NCI-H2227 treated with DMSO at 0.1 percent for 48 hours (cell line): ENCODE measurements around the gene DEGS1.

Source experiments
- DNase-seq: peaks from one replicate; lab custom pipeline; 2025; lab: John Stamatoyannopoulos, UW

The DEGS1 gene

DNA sequence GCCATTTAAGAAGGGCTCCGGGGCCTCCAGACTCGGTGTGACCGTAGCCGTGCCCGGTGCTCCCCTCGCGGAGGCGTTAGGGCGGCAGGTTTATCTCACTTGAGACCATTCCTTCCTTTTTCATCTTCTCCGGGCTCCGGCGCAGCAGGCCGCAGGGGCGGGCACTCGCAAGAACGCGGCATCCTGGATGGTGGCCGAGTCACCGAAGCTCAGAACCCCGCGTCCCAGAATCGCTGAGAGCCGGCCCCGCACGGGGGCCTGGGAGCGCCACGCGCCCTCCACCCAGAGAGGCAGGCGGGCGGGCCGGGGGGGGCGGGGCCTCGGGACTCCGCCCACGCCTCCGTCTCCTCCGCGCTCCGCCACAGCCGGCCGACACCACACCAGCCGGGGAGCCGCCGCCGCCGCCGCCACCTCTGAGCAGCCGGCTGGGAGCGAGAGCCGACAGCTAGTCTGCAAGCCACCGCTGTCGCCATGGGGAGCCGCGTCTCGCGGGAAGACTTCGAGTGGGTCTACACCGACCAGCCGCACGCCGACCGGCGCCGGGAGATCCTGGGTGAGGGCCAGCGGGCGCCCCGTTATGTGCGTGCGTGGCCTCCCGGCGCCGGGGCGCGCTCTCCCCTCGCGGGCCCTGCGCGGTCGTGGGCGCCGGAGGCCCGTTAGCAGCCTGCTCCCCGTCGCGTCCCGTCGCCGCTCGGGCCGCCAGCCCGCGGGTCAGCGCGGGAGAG, at the start of gene DEGS1:
Gene DEGS1 (plus strand): TSS at position 375 of the 725 bp plus-strand sequence. CDS start 97 bp downstream, at position 472.
- peak; percentile 91 for DNase-seq

DNA sequence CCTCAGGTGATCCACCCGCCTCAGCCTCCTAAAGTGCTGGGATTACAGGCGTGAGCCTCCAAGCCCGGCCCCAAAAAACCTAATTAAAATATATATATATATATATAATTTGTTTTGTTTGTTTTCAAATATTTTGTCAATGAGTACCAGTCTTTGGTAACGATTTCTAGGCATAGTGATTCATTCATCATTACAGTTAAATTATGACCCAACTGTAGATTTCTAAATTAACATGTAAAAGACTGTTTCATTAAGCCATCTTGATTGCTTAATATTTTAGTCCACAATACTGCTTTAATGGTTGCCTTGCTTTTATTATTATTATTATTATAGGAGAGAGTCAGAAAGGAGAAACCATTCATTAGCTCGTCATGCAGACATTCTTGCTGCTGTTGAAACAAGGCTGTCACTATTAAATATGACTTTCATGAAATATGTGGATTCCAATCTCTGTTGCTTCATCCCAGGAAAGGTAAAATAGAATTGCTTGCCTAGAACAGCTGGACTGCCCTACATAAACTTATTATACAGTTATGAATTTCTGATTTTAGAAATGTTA, 49.2 kb upstream of the DEGS1 start:
- DNase-seq, result no peak

DNA sequence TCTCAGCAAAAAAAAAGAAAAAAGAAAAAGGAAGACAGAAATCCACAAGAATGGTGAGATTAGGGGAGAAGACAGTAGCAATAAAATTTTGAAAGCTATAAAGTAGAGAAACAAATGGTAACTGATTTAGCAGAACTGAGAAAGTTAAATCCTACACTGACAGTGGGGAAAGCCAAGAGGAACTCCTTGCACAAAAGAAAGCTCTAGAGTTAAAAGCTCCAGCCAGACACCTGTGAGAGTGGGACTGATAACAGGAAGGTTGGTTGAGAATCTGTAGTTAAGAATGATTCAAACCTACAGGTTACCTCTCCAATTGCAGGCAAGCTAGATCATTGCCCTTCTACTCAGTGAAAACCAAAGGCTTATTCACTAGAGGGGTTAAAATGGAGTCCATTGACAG, 45.5 kb upstream of the DEGS1 start:
- no peak for DNase-seq

DNA sequence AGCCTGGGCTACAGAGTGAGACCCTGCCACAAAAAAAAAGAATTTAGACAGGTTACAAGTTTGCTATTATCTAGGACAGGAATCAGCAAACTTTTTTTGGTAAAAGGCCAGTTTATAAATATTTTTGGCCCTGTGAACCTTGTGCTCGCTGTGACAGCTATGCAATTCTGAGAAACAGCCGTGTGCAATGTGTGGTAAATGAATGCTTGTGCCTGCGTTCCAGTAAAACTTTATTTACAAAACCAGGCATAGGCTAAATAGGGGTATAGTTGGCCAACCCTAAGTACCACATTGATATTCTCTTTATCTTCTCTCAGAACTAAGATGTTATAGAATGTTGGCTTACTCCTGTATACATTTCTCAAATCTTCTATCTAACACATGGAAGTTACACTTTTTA, 44.8 kb upstream of the DEGS1 start:
- DNase-seq, result no peak

DNA sequence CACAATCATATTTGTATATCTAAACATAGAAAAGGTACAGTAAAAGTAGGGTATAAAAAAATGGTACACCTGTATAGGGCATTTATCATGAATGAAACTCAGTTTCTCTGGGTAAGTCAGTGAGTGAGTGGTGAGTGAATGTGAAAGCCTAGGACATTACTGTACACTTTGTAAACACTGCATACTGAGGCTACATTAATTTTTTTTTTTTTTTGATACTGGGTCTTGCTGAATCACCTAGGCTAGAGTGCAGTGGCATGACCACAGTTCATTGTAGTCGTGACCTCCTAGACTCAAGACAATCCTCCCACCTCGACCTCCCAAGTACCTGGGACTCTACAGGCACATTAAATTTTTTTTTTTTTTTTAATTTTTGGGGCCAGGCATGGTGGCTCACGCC, 41.3 kb upstream of the DEGS1 start:
- DNase-seq, result no peak

DNA sequence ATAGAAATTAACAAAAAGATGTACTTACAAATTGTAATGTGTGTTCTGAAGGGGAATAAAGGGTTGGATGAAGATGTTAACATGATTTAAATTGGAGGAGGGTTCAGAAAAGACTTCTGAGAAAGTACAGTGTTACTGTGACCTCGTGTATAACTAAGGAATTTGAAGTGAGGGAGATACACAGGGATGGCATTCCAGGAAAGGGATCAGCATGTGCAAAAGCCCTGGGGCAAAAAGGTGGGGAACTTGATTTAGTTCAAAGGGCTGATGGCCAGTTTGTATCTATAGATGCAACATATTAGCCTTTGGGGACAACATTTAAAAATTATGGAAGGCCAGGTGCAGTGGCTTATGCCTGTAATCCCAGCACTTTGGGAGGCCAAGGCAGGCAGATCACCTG, 33.3 kb upstream of the DEGS1 start:
- no peak for DNase-seq

DNA sequence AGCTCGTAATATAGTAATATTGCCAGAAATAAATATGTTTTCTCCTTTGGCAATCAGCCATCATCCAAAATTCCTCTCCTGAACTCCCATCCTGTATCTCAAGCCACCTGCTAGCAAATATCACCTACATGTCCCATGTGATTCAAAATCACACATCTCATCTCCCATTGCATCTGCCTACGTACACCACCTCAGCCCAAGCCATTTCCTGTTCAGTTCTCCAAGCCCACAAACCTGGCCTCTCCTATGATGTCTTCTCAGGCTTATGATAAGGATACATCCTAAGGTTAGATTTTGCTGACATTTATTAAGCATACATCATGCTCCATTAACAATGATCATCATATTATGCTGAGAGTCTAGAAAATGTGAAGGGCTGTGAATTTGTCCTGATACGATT, 31.9 kb upstream of the DEGS1 start:
- no peak for DNase-seq

DNA sequence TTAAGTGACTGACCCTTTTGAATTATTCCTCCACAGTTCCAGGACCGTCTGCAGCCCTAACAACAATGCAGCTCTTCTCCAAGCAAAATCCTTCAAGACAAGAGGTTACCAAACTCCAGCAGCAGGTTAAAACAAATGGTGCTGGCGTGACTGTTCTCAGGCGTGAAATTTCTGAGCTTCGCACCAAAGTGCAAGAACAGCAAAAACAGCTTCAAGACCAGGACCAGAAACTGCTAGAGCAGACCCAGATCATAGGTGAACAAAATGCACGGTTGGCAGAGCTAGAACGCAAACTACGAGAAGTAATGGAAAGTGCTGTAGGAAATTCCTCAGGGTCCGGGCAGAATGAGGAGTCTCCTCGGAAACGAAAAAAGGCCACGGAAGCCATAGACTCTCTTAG, 25.7 kb upstream of the DEGS1 start:
- DNase-seq, result no peak

DNA sequence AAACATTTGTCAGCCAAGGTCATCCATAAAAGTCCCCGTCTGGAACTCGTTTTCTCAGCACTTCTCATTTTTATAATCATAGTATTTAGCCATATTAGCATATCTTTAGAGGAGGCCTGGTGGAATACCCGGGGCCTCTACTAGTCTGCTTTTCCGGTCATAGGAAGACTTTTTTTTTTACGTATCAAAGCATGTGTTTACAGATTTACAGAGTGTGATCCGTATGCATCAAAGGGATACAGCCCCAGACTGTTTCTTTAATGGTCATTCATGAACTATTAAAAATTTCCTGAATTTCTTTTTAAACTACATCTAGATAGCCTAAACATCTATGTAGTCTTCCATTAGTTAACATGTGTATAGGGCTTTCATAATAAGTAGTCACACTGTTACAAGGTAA, 23.5 kb upstream of the DEGS1 start:
- no peak for DNase-seq

DNA sequence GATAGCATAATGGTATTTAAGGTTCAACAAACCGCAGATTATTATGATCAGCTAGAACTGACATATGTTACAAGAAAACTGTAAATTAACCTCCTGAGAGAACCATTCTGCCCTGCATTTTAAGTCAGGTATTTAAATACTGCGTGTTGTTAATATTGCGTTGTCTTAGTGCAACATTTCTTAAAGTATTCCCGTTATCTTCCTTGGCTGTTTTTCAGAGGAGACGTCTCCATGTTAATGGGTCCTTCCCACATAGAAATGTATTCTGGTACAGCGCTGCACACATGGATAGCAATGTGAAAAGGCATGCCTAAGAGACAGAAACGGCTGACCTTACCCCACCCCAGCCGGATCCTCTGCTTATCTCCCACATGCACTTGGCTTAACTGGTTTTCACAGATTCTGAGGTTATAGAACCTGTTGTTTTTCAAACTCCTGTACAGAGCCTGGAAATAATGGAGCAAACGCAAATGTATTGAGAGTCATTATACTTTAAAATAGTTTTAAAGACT, 22.8 kb upstream of the DEGS1 start:
- no peak for DNase-seq

DNA sequence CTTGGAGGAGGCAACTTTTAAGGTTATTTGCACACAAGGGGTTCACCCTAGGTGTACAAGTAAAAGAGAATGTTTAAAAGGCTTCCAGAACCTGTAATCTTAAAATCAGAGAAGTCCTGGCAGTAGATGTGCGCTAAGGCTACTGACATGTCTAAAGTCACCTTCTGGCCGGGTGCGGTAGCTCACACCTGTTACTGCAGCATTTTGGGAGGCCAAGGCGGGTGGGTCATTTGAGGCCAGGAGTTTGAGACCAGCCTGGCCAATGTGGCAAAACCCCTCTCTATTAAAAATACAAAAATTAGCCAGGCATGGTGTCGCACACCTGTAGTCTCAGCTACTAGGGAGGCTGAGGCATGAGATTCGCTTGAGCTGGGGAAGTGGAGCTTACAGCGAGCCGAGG, 20.3 kb upstream of the DEGS1 start:
- DNase-seq, result no peak

DNA sequence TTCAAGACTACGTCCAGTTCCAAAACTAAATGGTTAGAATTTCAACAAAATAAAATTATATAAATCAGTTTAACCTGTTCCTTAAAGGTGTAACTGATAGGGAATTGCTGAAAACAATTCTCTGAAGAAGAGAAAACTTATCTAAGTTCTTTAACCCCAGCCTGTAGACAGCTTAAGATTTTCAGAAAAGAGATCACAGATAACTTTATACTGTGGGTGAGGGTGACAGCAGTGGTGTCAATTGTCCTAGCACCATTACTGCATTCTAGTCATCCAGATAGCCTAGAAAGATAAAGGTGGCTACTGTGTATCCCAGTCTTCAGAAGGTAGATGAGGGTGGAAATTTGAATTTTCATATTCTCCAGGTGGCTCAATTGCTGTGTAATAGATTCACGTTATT, 19.7 kb upstream of the DEGS1 start:
- no peak for DNase-seq

DNA sequence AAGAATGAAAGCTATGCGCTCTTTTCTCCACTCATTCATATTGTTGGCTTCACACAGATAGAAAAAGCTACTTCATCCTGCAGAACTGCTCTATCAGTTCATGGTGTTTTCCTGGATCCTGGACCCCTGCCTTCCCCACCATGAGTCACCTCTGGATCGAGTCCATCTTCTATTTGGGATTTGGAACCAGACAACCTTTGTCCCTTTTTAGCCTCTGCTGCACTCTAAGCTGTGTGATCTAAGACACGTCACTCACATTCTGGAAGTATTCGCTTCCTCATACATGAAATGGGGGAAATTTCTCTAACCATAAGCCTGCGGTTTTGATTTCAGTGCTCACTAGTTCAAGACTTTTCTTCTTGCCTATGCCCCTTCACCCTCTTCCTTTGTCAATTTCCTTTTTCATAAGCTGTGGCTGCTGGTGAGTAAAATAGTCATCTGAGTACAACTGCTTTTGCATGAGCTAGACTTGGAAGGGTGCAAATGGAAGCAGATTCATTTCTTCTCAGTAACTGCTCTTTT, 14.1 kb upstream of the DEGS1 start:
- DNase-seq, result no peak

DNA sequence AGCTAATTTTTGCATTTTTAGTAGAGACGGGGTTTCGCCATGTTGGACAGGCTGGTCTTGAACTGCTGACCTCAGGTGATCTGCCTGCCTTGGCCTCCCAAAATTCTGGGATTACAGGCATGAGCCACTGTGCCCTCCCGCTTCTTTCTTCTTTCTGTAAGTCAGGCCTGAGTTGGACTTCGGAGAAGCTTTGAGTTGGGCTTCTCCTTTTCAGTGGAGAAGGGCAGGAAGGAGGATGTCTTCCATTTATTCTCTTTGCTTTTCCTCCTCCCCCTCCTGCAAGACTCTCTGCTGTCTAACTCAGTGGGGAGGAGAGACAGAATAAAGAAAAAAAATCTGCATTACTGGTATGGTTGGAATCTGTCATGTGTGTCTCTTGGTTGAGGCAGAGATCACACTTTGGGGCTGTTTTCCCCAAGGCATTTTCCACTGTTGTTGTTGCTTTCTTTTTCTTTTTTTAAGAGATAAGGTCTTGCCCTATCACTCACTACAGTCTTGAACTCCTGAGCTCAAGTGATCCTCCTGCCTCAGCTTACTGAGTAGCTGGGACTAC, 13.2 kb upstream of the DEGS1 start:
- no peak for DNase-seq

DNA sequence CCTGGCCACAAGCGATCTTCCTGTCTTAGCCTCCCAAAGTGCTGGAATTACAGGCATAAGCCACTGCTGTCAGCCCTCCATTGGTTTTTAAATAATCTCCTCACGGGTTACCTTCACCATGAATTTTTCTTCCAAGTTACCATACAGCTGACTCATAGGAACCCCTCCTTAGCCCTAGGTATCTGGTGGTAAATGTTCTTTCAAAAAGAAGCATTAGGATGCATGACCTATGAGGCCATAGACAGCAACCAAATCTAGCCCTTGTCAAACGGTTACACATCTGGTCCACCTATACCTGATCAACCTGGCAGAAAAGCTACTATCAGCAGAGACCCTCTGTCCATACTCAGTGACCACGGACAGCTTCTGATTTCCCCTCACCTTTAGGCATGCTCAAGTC, 12.7 kb upstream of the DEGS1 start:
- no peak for DNase-seq

DNA sequence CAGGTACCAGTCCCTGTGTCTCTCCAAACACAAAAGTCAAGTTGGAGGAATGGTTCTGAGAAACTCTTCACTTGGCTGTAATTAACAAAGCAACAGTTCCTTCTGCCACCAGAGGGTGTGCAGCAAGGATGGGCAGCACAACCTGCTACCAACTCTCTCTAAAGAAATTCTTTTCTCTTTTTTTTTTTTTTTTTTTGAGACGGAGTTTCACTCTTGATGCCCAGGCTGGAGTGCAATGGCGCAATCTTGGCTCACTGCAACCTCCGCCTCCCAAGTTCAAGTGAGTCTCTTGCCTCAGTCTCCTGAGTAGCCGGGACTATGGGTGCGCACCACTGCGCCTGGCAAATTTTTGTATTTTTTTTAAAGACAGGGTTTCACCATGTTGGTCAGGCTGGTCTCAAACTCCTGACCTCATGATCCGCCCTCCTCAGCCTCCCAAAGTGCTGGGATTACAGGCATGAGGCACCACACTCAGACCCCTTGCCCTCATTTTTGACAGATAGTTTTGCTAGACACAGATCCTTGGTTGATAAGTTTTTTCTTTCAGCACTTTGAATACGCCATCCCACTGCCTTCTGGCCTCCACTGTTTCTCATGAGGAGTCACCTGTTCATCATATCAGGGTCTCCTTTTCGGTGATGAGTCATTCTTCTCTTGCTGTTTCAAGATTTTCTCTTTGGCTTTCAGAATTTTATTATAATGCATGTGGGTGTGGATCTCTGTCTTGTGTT, 12.1 kb upstream of the DEGS1 start:
- DNase-seq, result no peak

DNA sequence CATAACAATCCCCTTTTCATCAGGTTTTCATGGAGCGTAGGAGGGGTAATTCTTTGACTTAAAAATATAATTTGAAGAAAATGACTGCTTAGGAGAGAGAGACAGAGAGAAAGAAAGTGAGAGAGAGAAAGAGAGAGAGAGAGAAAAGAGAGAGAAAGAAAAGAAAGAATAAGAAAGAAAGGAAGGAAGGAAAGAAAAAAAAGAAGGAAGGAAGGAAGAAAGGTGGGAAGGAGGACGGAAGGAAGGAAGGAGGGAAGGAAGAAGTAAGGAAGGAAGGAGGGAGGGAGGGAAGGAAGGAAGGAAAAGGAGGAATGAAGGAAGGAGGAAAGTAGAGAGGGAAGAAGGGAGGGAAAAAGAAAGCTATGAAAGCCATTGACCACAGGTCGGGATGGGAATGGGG, 10.8 kb upstream of the DEGS1 start:
- no peak for DNase-seq

DNA sequence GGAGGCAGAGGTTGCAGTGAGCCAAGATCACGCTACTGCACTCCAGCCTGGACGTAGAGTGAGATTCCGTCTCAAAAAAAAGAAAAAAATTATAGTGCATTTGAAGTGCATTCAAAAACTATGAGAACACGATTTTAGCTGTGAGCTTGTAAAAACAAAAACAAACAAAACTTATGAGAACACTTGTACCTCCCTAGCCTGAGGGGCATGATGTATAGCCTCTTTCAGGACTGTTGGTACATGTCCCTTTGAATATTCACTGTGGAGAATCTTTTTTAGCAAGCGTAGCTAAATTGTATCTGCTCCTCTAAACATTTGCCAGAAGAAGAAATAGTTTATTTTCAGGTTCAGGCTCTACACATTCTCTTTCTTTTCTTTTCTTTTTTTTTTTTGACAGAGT, 9.5 kb upstream of the DEGS1 start:
- no peak for DNase-seq

DNA sequence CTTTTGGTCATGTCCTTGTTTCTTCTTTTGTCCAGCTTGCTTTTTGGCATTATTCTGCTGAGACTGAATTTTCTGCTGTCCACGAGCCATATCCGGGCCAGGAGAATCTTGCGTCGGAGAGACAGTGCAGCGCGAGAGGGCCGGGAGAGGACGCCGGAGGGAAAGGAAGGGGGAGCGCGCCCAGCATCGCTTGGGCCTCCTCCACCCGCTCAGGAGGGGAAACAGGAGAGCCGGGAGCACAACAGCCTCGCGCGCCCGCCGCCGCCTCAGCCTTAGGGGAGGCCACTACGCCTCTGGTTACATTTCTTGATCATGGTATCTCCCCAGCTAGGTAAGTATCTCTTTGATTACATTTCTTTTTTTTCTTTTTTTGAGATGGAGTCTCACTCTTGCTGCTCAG, 7.4 kb upstream of the DEGS1 start:
- peak; percentile 56 for DNase-seq

DNA sequence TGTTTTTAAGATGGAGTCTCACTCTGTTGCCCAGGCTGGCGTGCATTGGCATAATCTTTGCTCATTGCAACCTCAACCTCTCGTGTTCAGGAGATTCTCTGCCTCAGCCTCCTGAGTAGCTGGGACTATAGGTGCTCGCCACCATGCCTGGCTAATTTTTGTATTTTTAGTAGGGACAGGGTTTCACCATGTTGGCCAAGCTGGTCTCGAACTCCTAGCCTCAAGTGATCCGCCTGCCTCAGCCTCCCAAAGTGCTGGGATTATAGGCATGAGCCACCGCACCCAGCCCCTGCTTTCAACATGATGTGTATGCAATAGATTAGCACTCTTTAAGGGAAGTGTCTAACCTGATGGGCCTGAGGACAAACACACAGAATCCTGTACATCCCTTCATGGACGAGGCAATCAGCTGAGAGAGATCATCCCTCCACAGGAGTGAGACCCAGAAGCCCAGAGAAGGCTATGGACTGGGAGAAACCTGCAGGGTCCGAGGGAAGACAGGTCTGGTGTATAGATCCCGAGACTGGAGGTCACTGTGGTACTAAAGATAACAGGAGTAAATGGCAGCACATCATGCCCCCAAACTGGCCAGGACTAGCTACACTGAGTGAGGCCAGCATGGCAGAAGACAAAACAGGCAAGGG, 5.6 kb upstream of the DEGS1 start:
- no peak for DNase-seq

DNA sequence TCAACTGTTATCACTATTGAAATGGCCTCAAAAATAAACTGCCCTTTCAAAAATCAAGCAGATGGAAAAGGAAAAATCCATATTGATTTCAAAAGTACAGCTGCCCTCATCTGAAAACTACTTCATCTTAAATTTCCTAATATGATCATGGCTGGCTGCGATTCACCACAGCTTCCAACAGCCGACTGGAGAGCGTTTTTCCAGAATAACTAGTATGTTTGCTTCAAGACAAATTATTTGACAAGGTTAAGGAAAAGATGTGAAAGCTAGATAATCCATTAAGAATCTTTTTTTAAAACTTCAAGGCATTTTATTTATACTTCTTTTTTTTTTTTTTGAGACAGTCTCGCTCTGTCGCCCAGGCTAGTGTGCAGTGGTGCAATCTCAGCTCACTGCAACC, 4.1 kb upstream of the DEGS1 start:
- DNase-seq, result no peak

DNA sequence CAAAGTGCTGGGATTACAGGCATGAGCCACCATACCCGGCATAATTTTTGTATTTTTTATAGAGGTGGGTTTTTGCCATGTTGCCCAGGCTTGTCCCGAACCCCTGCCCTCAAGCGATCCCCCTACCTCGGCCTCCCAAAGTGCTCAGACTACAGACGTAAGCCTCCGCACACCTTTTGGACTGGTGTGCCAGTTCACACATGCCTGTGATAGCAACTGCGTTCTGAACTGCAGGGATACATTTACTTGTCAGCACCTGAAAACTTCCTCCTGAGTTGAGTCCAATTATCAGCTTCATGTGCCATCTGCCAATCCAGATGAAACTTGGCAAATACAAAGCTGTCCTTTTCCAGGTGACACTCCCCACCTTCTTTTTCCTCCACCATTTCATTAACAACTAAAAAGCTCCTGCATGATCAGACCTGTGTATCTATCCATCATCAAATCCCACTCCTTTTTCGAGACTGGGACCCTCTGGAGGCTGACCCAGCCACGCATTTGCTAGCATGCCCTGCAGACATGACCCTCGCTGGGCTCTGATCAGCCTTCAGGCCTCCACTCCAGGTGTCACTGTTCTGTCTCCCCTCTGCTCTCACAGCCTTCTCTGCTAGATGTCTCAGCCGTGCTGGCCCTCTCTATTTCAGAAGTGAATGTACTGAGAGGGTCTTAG, 2.1 kb upstream of the DEGS1 start:
- DNase-seq, result no peak
